Hepatocyte (in vitro differentiated cells): ENCODE measurements around the gene HRH3. TPM values are rescaled to one million over a fixed set of nuclear protein-coding genes. Genes with fewer than 3 reads are reported as not detected.

Experiments used
- DNase-seq: peaks from one replicate; pipeline ENCODE4 v3.0.0-alpha.2; 2016; ENCODE audit warnings: low spot score
- H2AFZ ChIP-seq: fragments of 200-600 bp; sonication (generic); 2 replicates; pipeline ENCODE4 v1.6.0; 2016; ENCODE audit warnings: antibody characterized with exemption, mild to moderate bottlenecking
- H3K27ac ChIP-seq: fragments of 200-600 bp; sonication (generic); 2 replicates; pipeline ENCODE4 v1.5.1; 2016; ENCODE audit warnings: mild to moderate bottlenecking
- H3K27me3 ChIP-seq: fragments of 200-600 bp; sonication (generic); 2 replicates; pipeline ENCODE4 v1.6.1; 2016
- H3K36me3 ChIP-seq: fragments of 200-600 bp; sonication (generic); replicated peaks from 2 replicates; pipeline ENCODE4 v1.5.1; 2016; ENCODE audit warnings: low read depth; ENCODE audit not compliant: insufficient read depth
- H3K4me1 ChIP-seq: fragments of 200-600 bp; sonication (generic); 2 replicates; pipeline ENCODE4 v1.5.1; 2016; ENCODE audit warnings: mild to moderate bottlenecking, moderate library complexity; ENCODE audit not compliant: insufficient read depth
- H3K4me2 ChIP-seq: fragments of 200-600 bp; sonication (generic); 2 replicates; pipeline ENCODE4 v1.6.0; 2016
- H3K4me3 ChIP-seq: fragments of 200-600 bp; sonication (generic); 2 replicates; pipeline ENCODE4 v1.5.1; 2016; ENCODE audit warnings: mild to moderate bottlenecking
- H3K79me2 ChIP-seq: fragments of 200-600 bp; sonication (generic); 2 replicates; pipeline ENCODE4 v1.6.0; 2017; ENCODE audit warnings: mild to moderate bottlenecking
- H3K9me2 ChIP-seq: fragments of 200-600 bp; sonication (generic); replicated peaks from 2 replicates; pipeline ENCODE4 v1.6.0; 2017; ENCODE audit warnings: mild to moderate bottlenecking; ENCODE audit not compliant: insufficient read depth
- H3K9me3 ChIP-seq: fragments of 200-600 bp; sonication (generic); 2 replicates; pipeline ENCODE4 v1.5.1; 2016; ENCODE audit warnings: low read depth, mild to moderate bottlenecking
- H4K20me1 ChIP-seq: fragments of 200-600 bp; sonication (generic); 2 replicates; pipeline ENCODE4 v1.6.0; 2016; ENCODE audit warnings: mild to moderate bottlenecking; ENCODE audit not compliant: insufficient read depth, poor library complexity, severe bottlenecking
- EZH2 ChIP-seq: fragments of 200-600 bp; sonication (generic); IDR thresholded peaks from 2 replicates; pipeline ENCODE4 v1.6.1; 2016; ENCODE audit warnings: antibody characterized with exemption, mild to moderate bottlenecking, borderline replicate concordance
- EZH2phosphoT487 ChIP-seq: fragments of 200-600 bp; sonication (generic); IDR thresholded peaks from one replicate; pipeline ENCODE4 v1.6.1; 2018; ENCODE audit warnings: antibody characterized with exemption, mild to moderate bottlenecking, low read depth, moderate library complexity; ENCODE audit not compliant: unreplicated experiment, severe bottlenecking
- WGBS: methylation state at CpG from one replicate; pipeline ENCODE4 v1.1.6; 2016; ENCODE audit warnings: low lambda C conversion rate; ENCODE audit errors: missing lambda C conversion rate; 5-methylcytosine and 5-hydroxymethylcytosine counted together
- polyA plus RNA-seq: library from polyadenylated mRNA; unstranded; fragments of >200 nt; fragmentation: Nextera tagmentation; extraction: Ambion mirVana; gene quantifications from 2 replicates; pipeline ENCODE4 v1.2.1, GENCODE V29; 2016
- total RNA-seq: library from RNA; depleted of rRNA; stranded (reverse); fragments of >200 nt; gene quantifications from 2 replicates; pipeline ENCODE4 v1.2.3, GENCODE V29; 2014
- TF ChIP-seq, protein P1 (sequence below): fragments of 200-600 bp; sonication (generic); IDR thresholded peaks from 2 replicates; pipeline ENCODE4 v1.5.1; 2016; ENCODE audit warnings: antibody characterized with exemption, mild to moderate bottlenecking; ENCODE audit not compliant: poor library complexity

HRH3 gene
- total and polyA plus RNA-seq, 2 experiments from 2014 or later: not detected

DNA sequence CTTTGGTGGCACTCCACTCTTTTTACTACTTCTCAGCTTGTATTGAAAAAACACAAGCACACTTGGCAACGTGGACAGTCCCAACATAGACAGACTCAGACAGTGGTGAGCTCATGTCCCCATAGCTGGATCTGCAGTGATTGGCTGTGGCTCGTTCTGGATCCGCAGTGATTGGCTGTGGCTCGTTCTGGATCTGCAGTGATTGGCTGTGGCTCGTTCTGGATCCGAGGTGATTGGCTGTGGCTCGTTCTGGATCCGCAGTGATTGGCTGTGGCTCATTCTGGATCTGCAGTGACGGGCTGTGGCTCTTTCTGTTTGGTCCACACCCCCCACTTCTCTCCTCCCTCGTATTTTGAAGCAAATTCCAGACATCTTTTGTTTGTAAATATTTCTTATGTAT, 46.3 kb upstream of the HRH3 start:
- H3K4me1 ChIP-seq: no peaks in the 10 kb centered on the region
- no peaks in the 10 kb centered on the region for H3K36me3 ChIP-seq
- H4K20me1 ChIP-seq: peaks cover 5% of the 10 kb centered on the region
- no peak overlapping the region for H2AFZ ChIP-seq
- H3K27ac ChIP-seq: no peak overlapping the region
- no peaks in the 10 kb centered on the region for H3K9me2 ChIP-seq
- no peak overlapping the region for H3K4me2 ChIP-seq
- TF ChIP-seq EZH2 (no peak), EZH2phosphoT487 (no peak)
- TF ChIP-seq, protein P1, sequence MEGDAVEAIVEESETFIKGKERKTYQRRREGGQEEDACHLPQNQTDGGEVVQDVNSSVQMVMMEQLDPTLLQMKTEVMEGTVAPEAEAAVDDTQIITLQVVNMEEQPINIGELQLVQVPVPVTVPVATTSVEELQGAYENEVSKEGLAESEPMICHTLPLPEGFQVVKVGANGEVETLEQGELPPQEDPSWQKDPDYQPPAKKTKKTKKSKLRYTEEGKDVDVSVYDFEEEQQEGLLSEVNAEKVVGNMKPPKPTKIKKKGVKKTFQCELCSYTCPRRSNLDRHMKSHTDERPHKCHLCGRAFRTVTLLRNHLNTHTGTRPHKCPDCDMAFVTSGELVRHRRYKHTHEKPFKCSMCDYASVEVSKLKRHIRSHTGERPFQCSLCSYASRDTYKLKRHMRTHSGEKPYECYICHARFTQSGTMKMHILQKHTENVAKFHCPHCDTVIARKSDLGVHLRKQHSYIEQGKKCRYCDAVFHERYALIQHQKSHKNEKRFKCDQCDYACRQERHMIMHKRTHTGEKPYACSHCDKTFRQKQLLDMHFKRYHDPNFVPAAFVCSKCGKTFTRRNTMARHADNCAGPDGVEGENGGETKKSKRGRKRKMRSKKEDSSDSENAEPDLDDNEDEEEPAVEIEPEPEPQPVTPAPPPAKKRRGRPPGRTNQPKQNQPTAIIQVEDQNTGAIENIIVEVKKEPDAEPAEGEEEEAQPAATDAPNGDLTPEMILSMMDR: no peak
- WGBS: 97% methylated on average over 10 of the region's 10 CpGs
- H3K9me3 ChIP-seq: no peaks in the 10 kb centered on the region
- peaks cover 8% of the 10 kb centered on the region for H3K79me2 ChIP-seq
- no peaks in the 10 kb centered on the region for H3K27me3 ChIP-seq
- no peak for DNase-seq
- H3K4me3 ChIP-seq: no peak overlapping the region

DNA sequence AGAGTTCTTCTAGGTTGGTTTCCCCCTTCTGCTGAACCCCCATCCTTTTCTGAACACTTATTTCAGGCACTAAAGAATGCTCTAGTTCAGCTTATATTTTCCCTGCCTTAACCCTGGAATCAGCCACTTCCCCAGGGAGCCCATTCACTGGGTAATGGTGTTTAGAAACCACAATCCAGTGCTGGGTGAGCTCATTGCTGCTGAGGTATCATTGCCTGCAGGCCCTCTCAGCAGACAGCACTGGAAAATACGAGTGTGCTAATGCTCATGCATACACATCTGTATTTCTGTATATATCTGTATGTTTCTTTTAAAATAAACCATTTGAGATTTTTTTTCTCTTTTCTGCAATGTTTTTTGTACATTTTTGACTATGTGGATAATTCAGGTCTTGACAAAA, 45.3 kb upstream of the HRH3 start:
- Histone ChIP-seq H3K27ac (no peak overlapping the region), H3K4me1 (no peaks in the 10 kb centered on the region), H3K36me3 (no peaks in the 10 kb centered on the region), H3K9me2 (no peaks in the 10 kb centered on the region), H3K27me3 (no peaks in the 10 kb centered on the region), H3K4me3 (no peak overlapping the region), H3K79me2 (peaks cover 8% of the 10 kb centered on the region), H3K4me2 (no peak overlapping the region), H2AFZ (no peak overlapping the region), H4K20me1 (peaks cover 9% of the 10 kb centered on the region), H3K9me3 (no peaks in the 10 kb centered on the region)
- no peak for TF ChIP-seq EZH2
- TF ChIP-seq EZH2phosphoT487: no peak
- TF ChIP-seq, protein P1: no peak
- DNase-seq: no peak
- 96% methylated on average over 1 of the region's 1 CpG for WGBS

DNA sequence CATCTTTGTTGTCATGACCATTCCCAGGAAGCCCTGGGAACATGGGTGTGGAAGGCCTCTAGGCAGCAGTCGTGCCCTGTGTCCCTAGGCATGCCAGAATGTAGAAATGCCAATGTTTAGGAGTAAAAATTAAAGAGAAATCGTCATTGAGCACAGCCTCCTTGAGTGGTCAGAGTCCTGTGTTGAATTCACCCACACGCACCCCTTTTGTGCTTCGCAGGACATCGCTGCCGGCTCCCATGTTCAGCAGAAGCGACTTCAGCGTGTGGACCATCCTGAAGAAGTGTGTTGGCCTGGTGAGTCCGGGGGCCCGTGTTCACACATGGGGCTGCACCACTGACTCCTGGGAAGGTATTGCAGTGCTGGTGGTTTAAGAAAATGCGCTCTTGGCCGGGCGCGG, 43.3 kb upstream of the HRH3 start:
- Histone ChIP-seq H3K9me3 (no peaks in the 10 kb centered on the region), H3K4me2 (no peak overlapping the region), H3K4me3 (no peak overlapping the region), H3K27me3 (no peaks in the 10 kb centered on the region), H3K79me2 (peaks cover 21% of the 10 kb centered on the region), H3K27ac (no peak overlapping the region), H3K4me1 (no peaks in the 10 kb centered on the region), H3K9me2 (no peaks in the 10 kb centered on the region), H2AFZ (no peak overlapping the region), H4K20me1 (peaks cover 19% of the 10 kb centered on the region), H3K36me3 (no peaks in the 10 kb centered on the region)
- no peak for DNase-seq
- over 99% methylated on average over 14 of the region's 14 CpGs for WGBS
- TF ChIP-seq EZH2 (no peak), EZH2phosphoT487 (no peak)
- TF ChIP-seq, protein P1: no peak

DNA sequence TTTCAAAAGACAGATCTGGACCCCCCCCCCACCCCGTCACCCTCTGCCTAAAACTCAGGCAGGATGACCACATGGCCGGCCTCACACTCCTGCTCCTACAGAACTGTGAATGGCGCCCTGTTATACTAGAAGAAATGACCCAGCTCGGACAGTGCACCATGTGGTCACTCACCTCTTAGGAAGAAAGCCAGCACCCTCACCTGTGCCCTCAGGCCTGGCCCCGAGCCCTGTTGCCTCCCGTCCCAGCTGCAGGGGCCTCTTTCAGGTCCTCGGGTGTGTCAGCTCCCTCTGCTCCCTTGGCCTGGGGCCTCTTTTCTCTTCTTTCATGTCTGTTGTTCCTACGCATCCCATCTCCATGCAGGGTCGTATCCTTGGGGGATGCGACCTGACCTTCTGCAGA, 42.0 kb upstream of the HRH3 start:
- H3K36me3 ChIP-seq: no peaks in the 10 kb centered on the region
- TF ChIP-seq EZH2phosphoT487: no peak
- TF ChIP-seq EZH2: no peak
- TF ChIP-seq, protein P1: no peak
- H3K79me2 ChIP-seq: peaks cover 30% of the 10 kb centered on the region
- no peak overlapping the region for H3K27ac ChIP-seq
- no peak overlapping the region for H2AFZ ChIP-seq
- H3K27me3 ChIP-seq: no peaks in the 10 kb centered on the region
- no peaks in the 10 kb centered on the region for H3K9me2 ChIP-seq
- no peak overlapping the region for H3K4me2 ChIP-seq
- DNase-seq: no peak
- no peaks in the 10 kb centered on the region for H3K9me3 ChIP-seq
- H3K4me3 ChIP-seq: no peak overlapping the region
- peaks cover 25% of the 10 kb centered on the region for H4K20me1 ChIP-seq
- 96% methylated on average over 10 of the region's 10 CpGs for WGBS
- H3K4me1 ChIP-seq: no peaks in the 10 kb centered on the region
